GM10248 (cell line): ENCODE measurements around the gene SENP5.
"Not testable (repeated sequence)": the region's sequence is repeated elsewhere in the genome, so short reads cannot be mapped to it uniquely, and the experiment has no call there.

Experiments
- CTCF ChIA-PET: fragments of 300-600 bp; sonication (Branson Sonifier 250); formaldehyde crosslinking; extraction: SDS; loops from one replicate; lab custom pipeline; 2021; ENCODE audit warnings: antibody characterized with exemption; lab: Yijun Ruan, JAX
- POLR2A ChIA-PET: fragments of 350-650 bp; sonication (Branson Sonifier 250); formaldehyde crosslinking; extraction: SDS; loops from one replicate; lab custom pipeline; 2020; ENCODE audit warnings: antibody characterized with exemption; lab: Yijun Ruan, JAX
- DNase-seq: peaks from one replicate; pipeline ENCODE4 v3.0.0; 2012; ENCODE audit errors: extremely low spot score
- CTCF ChIP-seq: IDR thresholded peaks from 2 replicates; pipeline ENCODE4 v1.5.1; 2012; ENCODE audit warnings: mild to moderate bottlenecking, low read depth; ENCODE audit errors: extremely low read depth, missing control alignments, control extremely low read depth

Gene SENP5, protein sequence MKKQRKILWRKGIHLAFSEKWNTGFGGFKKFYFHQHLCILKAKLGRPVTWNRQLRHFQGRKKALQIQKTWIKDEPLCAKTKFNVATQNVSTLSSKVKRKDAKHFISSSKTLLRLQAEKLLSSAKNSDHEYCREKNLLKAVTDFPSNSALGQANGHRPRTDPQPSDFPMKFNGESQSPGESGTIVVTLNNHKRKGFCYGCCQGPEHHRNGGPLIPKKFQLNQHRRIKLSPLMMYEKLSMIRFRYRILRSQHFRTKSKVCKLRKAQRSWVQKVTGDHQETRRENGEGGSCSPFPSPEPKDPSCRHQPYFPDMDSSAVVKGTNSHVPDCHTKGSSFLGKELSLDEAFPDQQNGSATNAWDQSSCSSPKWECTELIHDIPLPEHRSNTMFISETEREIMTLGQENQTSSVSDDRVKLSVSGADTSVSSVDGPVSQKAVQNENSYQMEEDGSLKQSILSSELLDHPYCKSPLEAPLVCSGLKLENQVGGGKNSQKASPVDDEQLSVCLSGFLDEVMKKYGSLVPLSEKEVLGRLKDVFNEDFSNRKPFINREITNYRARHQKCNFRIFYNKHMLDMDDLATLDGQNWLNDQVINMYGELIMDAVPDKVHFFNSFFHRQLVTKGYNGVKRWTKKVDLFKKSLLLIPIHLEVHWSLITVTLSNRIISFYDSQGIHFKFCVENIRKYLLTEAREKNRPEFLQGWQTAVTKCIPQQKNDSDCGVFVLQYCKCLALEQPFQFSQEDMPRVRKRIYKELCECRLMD

GRCh38 chr3:196867507-196868296 is at the start of gene SENP5:
TSS of gene SENP5 (plus strand) at chr3:196867920. CDS start at chr3:196885182, 17,262 bp downstream.
- no peak for TF ChIP-seq CTCF
- DNase-seq, result peak; percentile 97
- CTCF ChIA-PET, result interaction anchor here (0.7 to 3.4 kb wide), 9 partner anchors 14 to 339 kb away, joined by 3 to 20 read pairs (median 3); partner anchors contain the start of gene NCBP2
- POLR2A ChIA-PET, result interaction anchor here (0.6 to 1.0 kb wide), 5 partner anchors 13 to 141 kb away, joined by 4 to 8 read pairs (median 5); partner anchors contain the start of gene NCBP2

DNA sequence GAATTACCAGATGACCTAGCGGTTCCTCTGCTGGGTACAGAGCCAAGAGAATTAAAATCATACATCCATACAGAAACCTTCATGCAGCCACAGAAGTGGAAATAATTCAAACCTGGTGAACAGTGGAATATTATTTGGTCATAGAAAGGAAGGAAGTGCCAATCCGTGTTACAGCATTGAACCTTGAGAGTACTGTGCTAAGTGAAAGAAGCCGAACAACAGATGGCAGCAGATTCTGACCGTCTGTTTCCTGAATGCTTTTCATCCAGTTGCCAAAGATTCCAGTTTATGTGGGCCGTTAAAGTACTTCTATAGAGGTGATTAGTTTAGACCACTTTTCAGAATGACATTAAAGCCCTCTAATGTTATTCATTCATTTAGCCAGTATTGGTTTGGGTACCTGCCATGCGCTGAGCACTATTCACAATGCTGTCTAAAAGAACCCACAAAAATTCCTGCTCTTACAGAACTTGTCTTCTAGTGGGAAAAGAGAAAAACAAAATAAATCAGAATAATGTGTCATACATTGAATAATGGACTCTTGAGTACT is 45.8 kb upstream of the SENP5 start:
- no peak for TF ChIP-seq CTCF
- DNase-seq, result no peak
- ChIA-PET CTCF (interaction anchor here (0.7 to 1.1 kb wide), 3 partner anchors 12 to 215 kb away, joined by 3 to 4 read pairs (median 3); no protein-coding TSS in a partner anchor), POLR2A (no interaction called here)

- POLR2A ChIA-PET, CTCF ChIA-PET, DNase-seq: not testable (repeated sequence)
Measured at GRCh38 chr3:196829651-196830050, 38.1 kb upstream of the SENP5 start.

GRCh38 chr3:196835086-196835485 is 32.6 kb upstream of the SENP5 start:
- ChIA-PET POLR2A (no interaction called here), CTCF (interaction anchor here (1.0 to 2.1 kb wide), 3 partner anchors 15 to 460 kb away, joined by 3 to 7 read pairs (median 4); no protein-coding TSS in a partner anchor)
- DNase-seq, result no peak
- TF ChIP-seq CTCF, result no peak

DNA sequence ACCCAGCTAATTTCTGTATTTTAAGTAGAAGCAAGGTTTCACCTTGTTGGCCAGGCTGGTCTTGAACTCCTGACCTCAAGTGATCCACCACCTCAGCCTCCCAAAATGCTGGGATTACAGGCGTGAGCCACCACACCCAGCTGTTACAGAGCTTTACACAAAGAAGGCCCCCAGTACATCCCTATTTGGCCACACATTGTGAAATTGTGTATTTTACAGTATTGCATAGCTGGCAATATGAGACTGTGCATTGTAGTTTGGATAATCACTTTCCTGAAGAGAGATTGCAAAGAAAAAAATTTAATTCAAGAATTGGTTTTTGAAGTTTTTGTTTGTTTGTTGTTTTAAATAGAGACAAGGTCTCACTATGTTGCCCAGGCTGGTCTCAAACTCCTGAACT is 31.1 kb upstream of the SENP5 start:
- POLR2A ChIA-PET, DNase-seq: not testable (repeated sequence)
- CTCF ChIA-PET, result interaction anchor here (0.8 to 2.3 kb wide), 11 partner anchors 10 to 308 kb away, joined by 3 to 18 read pairs (median 5); partner anchors contain the start of genes NCBP2 and SENP5

DNA sequence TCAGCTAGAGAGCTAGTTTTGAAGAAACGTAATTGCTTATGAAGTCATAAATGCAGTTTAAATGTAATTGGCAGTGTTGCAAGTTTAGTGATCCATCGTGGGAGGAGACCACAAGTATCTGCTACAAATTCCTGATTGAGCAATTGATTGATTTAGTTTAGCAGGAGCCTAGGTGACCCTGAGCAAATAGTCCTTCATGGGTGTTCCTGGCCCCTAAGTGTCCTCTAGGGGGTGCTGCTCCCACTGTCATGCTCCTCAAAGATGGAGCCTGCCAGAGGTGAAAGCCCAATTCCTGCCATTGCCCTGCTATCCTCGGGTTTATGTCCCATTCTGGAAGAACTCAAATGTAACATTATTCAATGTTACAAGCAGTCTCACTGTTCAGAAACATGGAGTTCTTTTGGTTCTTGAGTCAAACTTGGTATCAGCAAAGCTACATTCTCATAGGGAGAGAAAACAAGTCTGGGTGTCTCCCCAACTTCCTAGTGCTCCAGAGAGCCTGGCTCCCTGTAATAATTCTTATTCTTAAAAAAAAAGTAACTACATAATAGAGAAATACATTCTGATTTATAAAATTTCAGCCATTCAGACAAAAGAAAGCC is 29.8 kb upstream of the SENP5 start:
- DNase-seq, result peak; percentile 82
- POLR2A ChIA-PET, result interaction anchor here (0.6 kb wide), 1 partner anchor 29 kb away, joined by 5 read pairs; no protein-coding TSS in a partner anchor
- CTCF ChIA-PET, result interaction anchor here (0.7 to 2.3 kb wide), 36 partner anchors 9 to 672 kb away, joined by 3 to 20 read pairs (median 4); partner anchors contain the start of genes MELTF, NCBP2 and SENP5
- peak; percentile 87 for TF ChIP-seq CTCF

GRCh38 chr3:196839351-196839750 is 28.4 kb upstream of the SENP5 start:
- DNase-seq, POLR2A ChIA-PET: not testable (repeated sequence)
- CTCF ChIA-PET, result interaction anchor here (1.2 kb wide), 1 partner anchor 70 kb away, joined by 3 read pairs; no protein-coding TSS in a partner anchor
